NCI-H2227 (cell line): ENCODE results near the gene SUSD1.
A peak's percentile ranks its signal among the peaks of the same experiment; 100 is the strongest.

Experiments
- DNase-seq: peaks from one replicate; lab custom pipeline; 2025; ENCODE audit not compliant: unreplicated experiment; lab: John Stamatoyannopoulos, UW

The SUSD1 gene

GRCh38 chr9:112017878-112018277 lies 157.2 kb downstream of the SUSD1 start:
- no peak for DNase-seq

- DNase-seq, result no peak
These were observed 159.4 kb downstream of the SUSD1 start for GRCh38 chr9:112015736-112016135.

- DNase-seq, result no peak
These were observed 159.9 kb downstream of the SUSD1 start for GRCh38 chr9:112015149-112015548.

GRCh38 chr9:112013266-112013665 lies 161.8 kb downstream of the SUSD1 start:
- no peak for DNase-seq

- no peak for DNase-seq
These were observed 162.8 kb downstream of the SUSD1 start for GRCh38 chr9:112012026-112012902.

GRCh38 chr9:112011051-112011620 lies 164.0 kb downstream of the SUSD1 start:
- DNase-seq, result no peak

- no peak for DNase-seq
These were observed 164.6 kb downstream of the SUSD1 start for GRCh38 chr9:112010537-112010936.

- DNase-seq, result no peak
These were observed 165.4 kb downstream of the SUSD1 start for GRCh38 chr9:112009656-112010055.

- DNase-seq, result no peak
These were observed 167.4 kb downstream of the SUSD1 start for GRCh38 chr9:112007575-112008240.

GRCh38 chr9:112006361-112007020 lies 168.6 kb downstream of the SUSD1 start:
- peak; percentile 24 for DNase-seq

GRCh38 chr9:112005939-112006338 lies 169.2 kb downstream of the SUSD1 start:
- peak; percentile 1 for DNase-seq

- no peak for DNase-seq
These were observed 171.6 kb downstream of the SUSD1 start for GRCh38 chr9:112003538-112003937.

GRCh38 chr9:112002847-112003457 lies 172.1 kb downstream of the SUSD1 start:
- DNase-seq, result no peak

- DNase-seq, result no peak
These were observed 172.8 kb downstream of the SUSD1 start for GRCh38 chr9:112002131-112002846.

- DNase-seq, result no peak
These were observed 174.4 kb downstream of the SUSD1 start for GRCh38 chr9:112000743-112001142.

GRCh38 chr9:111999319-111999718 lies 175.8 kb downstream of the SUSD1 start:
- DNase-seq, result no peak

GRCh38 chr9:111997831-111998230 lies 177.3 kb downstream of the SUSD1 start:
- DNase-seq, result no peak

- no peak for DNase-seq
These were observed 180.2 kb downstream of the SUSD1 start for GRCh38 chr9:111994831-111995458.

- DNase-seq, result no peak
These were observed 181.8 kb downstream of the SUSD1 start for GRCh38 chr9:111993319-111993718.

- DNase-seq, result no peak
These were observed 182.6 kb downstream of the SUSD1 start for GRCh38 chr9:111992523-111992922.
